ENCODE measurements around the gene SLC25A23.

GRCh38 chr19:6498294-6499036 is 38.9 kb upstream of the SLC25A23 start:
- TF ChIP-seq CTCF (tag by site-specific recombination; IDR thresholded peaks at IDR 0.05) (no peak), ZNF488 (tag by site-specific recombination; IDR thresholded peaks at IDR 0.05) (no peak), RBAK (tag by site-specific recombination; IDR thresholded peaks at IDR 0.05) (no peak), ZFP41 (tag by site-specific recombination; IDR thresholded peaks at IDR 0.05; ENCODE audit: borderline replicate concordance) (no peak), ZNF791 (tag by site-specific recombination; IDR thresholded peaks at IDR 0.05) (no peak), ZNF571 (tag by site-specific recombination; IDR thresholded peaks at IDR 0.05) (no peak), ZNF280D (tag by site-specific recombination; IDR thresholded peaks at IDR 0.05) (no peak), ZNF561 (tag by site-specific recombination; IDR thresholded peaks at IDR 0.05; ENCODE audit: borderline replicate concordance) (no peak), ZNF132 (tag by site-specific recombination; IDR thresholded peaks at IDR 0.05; ENCODE audit: borderline replicate concordance) (no peak), ZNF146 (tag by site-specific recombination; IDR thresholded peaks at IDR 0.05) (no peak), PRDM10 (tag by site-specific recombination; IDR thresholded peaks at IDR 0.05) (no peak), HOXC10 (CRISPR knock-in tag; IDR thresholded peaks at IDR 0.05) (no peak), WT1 (tag by site-specific recombination; IDR thresholded peaks at IDR 0.05) (no peak)

All from HEK293 (cell line).